Calu3 (cell line): ENCODE results near the gene HES2. TPM values are rescaled to one million over a fixed set of nuclear protein-coding genes. Genes with fewer than 3 reads are reported as not detected.

ENCODE experiments used
- BruUV-seq: library from RNA; stranded (reverse); fragments of 400-500 nt; replicated peaks from 2 replicates; lab custom pipeline; 2021; lab: Mats Ljungman, UMichigan
- CTCF ChIA-PET: fragments of 300-600 bp; sonication (Branson Sonifier 250); formaldehyde crosslinking; loops from one replicate; lab custom pipeline; 2022; ENCODE audit warnings: antibody characterized with exemption; lab: Charles Lee
- DNase-seq: peaks from one replicate; pipeline ENCODE4 v3.0.0; 2022
- H3K27ac Mint-ChIP-seq: one replicate; pipeline ENCODE4 v1.8.0; 2022; ENCODE audit warnings: mixed read lengths; ENCODE audit not compliant: unreplicated experiment
- H3K27me3 Mint-ChIP-seq: one replicate; pipeline ENCODE4 v1.8.0; 2022; ENCODE audit warnings: mixed read lengths; ENCODE audit not compliant: unreplicated experiment
- H3K36me3 Mint-ChIP-seq: one replicate; pipeline ENCODE4 v1.8.0; 2022; ENCODE audit warnings: mild to moderate bottlenecking, moderate library complexity, mixed read lengths; ENCODE audit not compliant: insufficient read depth, unreplicated experiment
- H3K4me1 Mint-ChIP-seq: one replicate; pipeline ENCODE4 v1.8.0; 2022; ENCODE audit warnings: mild to moderate bottlenecking, low read depth, mixed read lengths; ENCODE audit not compliant: unreplicated experiment
- H3K4me3 Mint-ChIP-seq: one replicate; pipeline ENCODE4 v1.8.0; 2022; ENCODE audit warnings: mild to moderate bottlenecking, low read depth, moderate library complexity, mixed read lengths; ENCODE audit not compliant: unreplicated experiment
- H3K9me3 Mint-ChIP-seq: one replicate; pipeline ENCODE4 v1.8.0; 2022; ENCODE audit warnings: low read depth, mixed read lengths; ENCODE audit not compliant: unreplicated experiment
- intact Hi-C: fragments of 100-400 bp; cut with micrococcal nuclease; formaldehyde crosslinking; loops from one replicate; pipeline ENCODE4 v1.10.0; 2022; ENCODE audit not compliant: unreplicated experiment
- total RNA-seq: library from RNA; stranded (reverse); gene quantifications from 2 replicates; pipeline ENCODE4 v1.2.3, GENCODE V29; 2022
- TF ChIP-seq, protein P1 (sequence below): fragments of 200-600 bp; IDR thresholded peaks from one replicate; pipeline ENCODE4 v1.8.0; 2022; ENCODE audit warnings: antibody characterized with exemption; ENCODE audit not compliant: unreplicated experiment

HES2 gene
- total RNA-seq, 1 experiment from 2014 or later: not detected

DNA sequence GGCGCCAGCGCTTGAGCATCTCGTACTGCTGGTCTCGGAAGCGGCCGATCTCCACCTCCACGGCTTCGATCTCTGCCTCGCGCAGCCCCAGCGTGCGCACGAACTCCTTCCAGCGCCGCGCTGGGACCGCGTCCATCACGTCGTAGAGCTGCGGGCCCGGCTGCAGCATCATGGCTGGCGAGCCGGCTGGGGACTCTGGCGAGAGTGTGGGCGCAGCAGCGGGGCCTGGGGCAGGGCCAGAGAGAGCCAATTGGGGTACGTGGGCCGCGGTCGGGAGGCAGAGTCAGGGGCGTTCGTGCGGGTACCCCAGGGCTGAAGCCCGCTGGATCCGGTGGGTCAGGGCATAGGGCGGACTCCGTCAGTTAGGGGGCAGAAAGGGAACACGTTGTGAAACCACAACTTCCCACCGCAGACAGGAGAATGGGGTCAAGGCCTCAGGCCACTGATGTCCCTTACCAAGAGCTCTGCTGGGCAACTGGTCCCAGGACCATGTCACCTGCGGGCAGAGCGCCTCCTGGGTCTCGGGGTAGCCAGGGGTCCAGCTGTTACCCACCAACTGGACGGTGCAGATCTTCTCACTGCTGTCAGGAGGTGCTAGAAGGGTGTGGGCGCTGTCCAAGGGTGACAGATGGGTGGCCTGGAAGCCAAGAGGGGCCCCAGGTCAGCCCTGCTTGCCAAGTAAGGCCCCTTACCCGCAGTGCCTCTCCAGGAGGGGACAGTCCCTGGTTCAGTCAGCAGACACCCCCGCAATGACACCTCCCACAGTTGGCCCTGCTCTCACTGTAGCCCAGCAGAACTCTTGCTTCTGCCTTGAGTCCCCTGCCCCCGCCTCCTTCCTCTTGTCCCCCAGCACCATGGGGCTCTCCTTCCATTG is 42.1 kb upstream of the HES2 start:
- intact Hi-C loops: no loop called here
- CTCF ChIA-PET: no interaction called here
- BruUV-seq: no TSS peak
- no peak for DNase-seq
- Mint-ChIP-seq H3K36me3 (peaks cover 6% of the 10 kb centered on the region), H3K27ac (no peak overlapping the region), H3K9me3 (peaks cover 2% of the 10 kb centered on the region), H3K4me1 (no peaks in the 10 kb centered on the region), H3K4me3 (no peak overlapping the region), H3K27me3 (no peaks in the 10 kb centered on the region)
- TF ChIP-seq, protein P1, sequence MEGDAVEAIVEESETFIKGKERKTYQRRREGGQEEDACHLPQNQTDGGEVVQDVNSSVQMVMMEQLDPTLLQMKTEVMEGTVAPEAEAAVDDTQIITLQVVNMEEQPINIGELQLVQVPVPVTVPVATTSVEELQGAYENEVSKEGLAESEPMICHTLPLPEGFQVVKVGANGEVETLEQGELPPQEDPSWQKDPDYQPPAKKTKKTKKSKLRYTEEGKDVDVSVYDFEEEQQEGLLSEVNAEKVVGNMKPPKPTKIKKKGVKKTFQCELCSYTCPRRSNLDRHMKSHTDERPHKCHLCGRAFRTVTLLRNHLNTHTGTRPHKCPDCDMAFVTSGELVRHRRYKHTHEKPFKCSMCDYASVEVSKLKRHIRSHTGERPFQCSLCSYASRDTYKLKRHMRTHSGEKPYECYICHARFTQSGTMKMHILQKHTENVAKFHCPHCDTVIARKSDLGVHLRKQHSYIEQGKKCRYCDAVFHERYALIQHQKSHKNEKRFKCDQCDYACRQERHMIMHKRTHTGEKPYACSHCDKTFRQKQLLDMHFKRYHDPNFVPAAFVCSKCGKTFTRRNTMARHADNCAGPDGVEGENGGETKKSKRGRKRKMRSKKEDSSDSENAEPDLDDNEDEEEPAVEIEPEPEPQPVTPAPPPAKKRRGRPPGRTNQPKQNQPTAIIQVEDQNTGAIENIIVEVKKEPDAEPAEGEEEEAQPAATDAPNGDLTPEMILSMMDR: no peak

DNA sequence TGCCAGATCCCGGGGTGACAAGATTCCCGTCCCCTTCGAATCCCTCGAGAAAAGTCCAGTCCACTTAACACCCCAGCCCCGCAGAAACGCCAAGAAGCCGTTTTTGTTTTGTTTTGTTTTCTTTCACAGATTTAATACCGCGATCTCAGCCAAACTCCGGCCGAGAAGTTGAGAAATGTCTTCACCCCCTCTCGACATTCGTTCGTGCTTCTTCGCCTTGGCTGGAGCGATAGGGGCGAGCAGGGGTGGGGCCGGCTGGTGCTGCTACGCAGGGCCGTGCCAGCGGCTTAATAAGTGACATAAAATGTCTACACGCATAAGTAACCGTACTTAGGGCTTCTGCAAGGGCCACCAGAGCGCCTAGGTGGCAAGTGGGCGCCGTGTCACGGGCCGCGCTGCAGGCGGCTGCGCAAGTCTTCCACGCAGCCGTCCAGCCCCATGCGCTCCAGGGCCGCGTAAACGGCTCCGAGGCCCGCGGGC is 41.4 kb upstream of the HES2 start:
- H3K9me3 Mint-ChIP-seq: peaks cover 2% of the 10 kb centered on the region
- intact Hi-C loops: no loop called here
- CTCF ChIA-PET: no interaction called here
- no peak for DNase-seq
- no peak overlapping the region for H3K27ac Mint-ChIP-seq
- TF ChIP-seq, protein P1: no peak
- no peak overlapping the region for H3K4me3 Mint-ChIP-seq
- BruUV-seq: no TSS peak
- H3K4me1 Mint-ChIP-seq: no peaks in the 10 kb centered on the region
- H3K27me3 Mint-ChIP-seq: no peaks in the 10 kb centered on the region
- H3K36me3 Mint-ChIP-seq: peaks cover 6% of the 10 kb centered on the region

DNA sequence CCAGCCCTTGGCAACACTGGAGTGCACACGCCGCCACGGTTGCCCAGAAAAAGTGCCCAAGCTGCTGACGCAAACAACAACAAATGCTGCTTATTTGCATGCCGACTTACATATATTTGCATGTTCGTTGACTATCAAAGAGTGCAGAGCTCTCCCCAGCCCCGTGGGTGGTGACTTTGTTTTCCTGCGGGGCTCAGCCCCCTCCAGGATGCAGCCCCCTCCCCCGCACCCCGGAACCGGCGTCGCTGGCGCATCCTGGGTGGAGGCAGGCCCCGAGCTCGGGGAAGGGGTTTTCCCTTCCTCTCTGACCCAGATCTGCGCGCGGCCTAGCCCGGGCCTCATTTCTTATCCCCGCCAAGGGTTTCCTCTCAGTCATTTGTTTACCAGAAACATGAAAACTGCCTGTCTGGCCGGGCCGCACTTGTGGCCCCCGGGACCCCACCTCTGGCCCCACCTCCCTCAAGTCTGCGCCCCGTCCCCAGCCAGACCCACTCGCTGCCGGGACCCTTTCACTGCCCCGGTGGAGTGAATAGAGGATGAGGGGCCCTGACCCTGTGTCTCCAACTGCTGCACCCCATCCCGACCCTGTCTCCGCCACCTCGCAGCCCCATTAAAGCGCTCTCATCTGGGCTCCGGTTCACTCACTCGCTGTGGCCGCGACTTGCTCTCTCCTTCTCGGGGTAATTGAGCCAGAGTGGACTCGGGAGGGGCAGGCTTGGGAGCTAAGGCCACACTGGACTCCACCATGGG is 40.8 kb upstream of the HES2 start:
- Mint-ChIP-seq H3K36me3 (peaks cover 6% of the 10 kb centered on the region), H3K9me3 (peaks cover 2% of the 10 kb centered on the region), H3K4me1 (no peaks in the 10 kb centered on the region), H3K27ac (no peak overlapping the region), H3K4me3 (no peak overlapping the region), H3K27me3 (no peaks in the 10 kb centered on the region)
- BruUV-seq: no TSS peak
- TF ChIP-seq, protein P1: no peak
- intact Hi-C loops: no loop called here
- no peak for DNase-seq
- CTCF ChIA-PET: no interaction called here

DNA sequence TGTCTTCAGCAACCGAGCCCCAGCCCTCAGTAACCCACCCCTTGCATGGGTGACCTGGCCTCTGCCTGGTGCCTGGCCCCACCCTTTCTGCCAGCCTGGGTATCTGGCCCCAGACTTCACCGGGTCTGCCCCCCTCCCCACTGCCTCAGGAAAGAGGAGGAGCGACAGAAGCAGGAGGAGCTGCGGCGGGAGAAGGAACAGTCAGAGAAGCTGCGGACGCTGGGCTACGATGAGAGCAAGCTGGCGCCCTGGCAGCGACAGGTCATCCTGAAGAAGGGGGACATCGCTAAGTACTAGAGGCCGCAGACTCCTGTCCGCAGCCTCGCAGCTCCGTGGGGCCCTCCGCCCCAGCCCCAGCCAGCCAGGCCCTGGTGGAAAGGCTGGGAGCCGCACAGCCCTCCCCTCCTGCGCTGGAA is 40.1 kb upstream of the HES2 start:
- H3K36me3 Mint-ChIP-seq: peaks cover 6% of the 10 kb centered on the region
- H3K9me3 Mint-ChIP-seq: peaks cover 2% of the 10 kb centered on the region
- no peaks in the 10 kb centered on the region for H3K4me1 Mint-ChIP-seq
- intact Hi-C loops: no loop called here
- H3K4me3 Mint-ChIP-seq: no peak overlapping the region
- BruUV-seq: no TSS peak
- no peak for DNase-seq
- TF ChIP-seq, protein P1: no peak
- no peak overlapping the region for H3K27ac Mint-ChIP-seq
- H3K27me3 Mint-ChIP-seq: no peaks in the 10 kb centered on the region
- CTCF ChIA-PET: no interaction called here
